Pancreas (tissue), 10 donors: Measurements from ENCODE around the gene SCN10A. TPM values are rescaled to one million over a fixed set of nuclear protein-coding genes. Genes with fewer than 3 reads are reported as not detected.

Source experiments
- ATAC-seq, 4 donors: fragments of 200-7000 bp; cut with Tn5 transposase; one replicate each; pipeline versions ENCODE4 v1.8.0 to v1.9.1; 2020; ENCODE audit warnings: mild to moderate bottlenecking in 4 of 4, moderate library complexity in 4 of 4
- DNase-seq, 6 donors: peaks; one replicate each; pipeline ENCODE4 v3.0.0-alpha.2; 2020
- FAIRE-seq: peaks from 2 replicates; lab custom pipeline; 2012; peaks lifted over from hg19 to GRCh38; lab: Jason Lieb, UNC
- H3K27ac ChIP-seq, 4 donors: fragments of 200-600 bp; sonication (generic); 1 replicate in 3 of 4; 2 replicates in 1 of 4; pipeline versions ENCODE4 v1.5.0 to v1.8.0; 2020
- H3K27me3 ChIP-seq, 4 donors: fragments of 200-600 bp; one replicate each; pipeline ENCODE4 v1.8.0; 2021
- H3K36me3 ChIP-seq, 3 donors: fragments of 200-600 bp; sonication (generic) in 1 of 3; one replicate each; pipeline versions ENCODE4 v1.5.0 to v1.8.0; 2020 to 2021
- H3K4me1 ChIP-seq, 3 donors: fragments of 200-600 bp; one replicate each; pipeline ENCODE4 v1.8.0; 2021
- H3K4me3 ChIP-seq, 4 donors: fragments of 200-600 bp; sonication (generic) in 2 of 4; one replicate each; pipeline versions ENCODE4 v1.5.0 to v1.8.0; 2020 to 2021
- H3K9me3 ChIP-seq, 4 donors: fragments of 200-600 bp; one replicate each; pipeline ENCODE4 v1.8.0; 2021
- CTCF ChIP-seq, 4 donors: fragments of 200-600 bp; sonication (generic) in 3 of 4; IDR thresholded peaks; one replicate each; pipeline versions ENCODE4 v1.5.0 to v1.8.0; 2021; ENCODE audit warnings: antibody characterized with exemption in 4 of 4
- WGBS, 2 donors: extraction: QIAGEN DNeasy Blood & Tissue Kit; methylation state at CpG; one replicate each; pipeline ENCODE4 v1.1.7; 2013; 5-methylcytosine and 5-hydroxymethylcytosine counted together
- intact Hi-C, 3 donors: fragments of 100-400 bp; cut with DNase I; formaldehyde crosslinking; loops; one replicate each; pipeline versions ENCODE4 v1.11.1 to v1.14.2; 2022
- polyA plus RNA-seq, 2 donors: library from polyadenylated mRNA; stranded (reverse); fragments of 200-250 nt; gene quantifications; one replicate each; pipeline ENCODE4 v1.2.3, GENCODE V29; 2013
- total RNA-seq, 6 donors: library from RNA; stranded (reverse); fragmentation: NEBNext Ultra II Directional in 4 of 6; extraction: Animal tissue kit (Norgen Biotek cat#: 25700) in 4 of 6; gene quantifications; one replicate each; pipeline versions ENCODE4 v1.2.1 to v1.2.4, GENCODE V29; 2021 to 2023
- donor health status: healthy with polysubstance abuse.
- donor health status: DM: no; HTN: no; CAD: no; lungs with moderate emphysema.
- donor health status: DM: no; HTN: no; CAD: no.
- donor health status: control.
- donor health status: control.
- donor health status: Bipolar disorder and iron deficiency.
- donor health status: DM: yes; HTN: yes; CAD: no.
- donor health status: DM: no; HTN: no; CAD: no.
- donor health status: DM: no; HTN: no; CAD: no.
- donor health status: DM: yes; HTN: yes; CAD: no.

Gene SCN10A
- total and polyA plus RNA-seq, 8 donors: not detected

- DNase-seq (no peak), ATAC-seq (no peak), FAIRE-seq (no peak)
- TF ChIP-seq CTCF (IDR thresholded peaks at IDR 0.05): no peak
- 9 to 13% methylated on average over 9 of the region's 9 CpGs for WGBS, 2 donors
- intact Hi-C loops: loop anchor here in 1 of 3 donors (10.0 kb wide), 1 partner anchor 134 kb away; no protein-coding TSS in a partner anchor
- H3K4me1 ChIP-seq: no peaks in the 10 kb centered on the region
- no peaks in the 10 kb centered on the region for H3K9me3 ChIP-seq
- H3K27ac ChIP-seq: no peak overlapping the region
- H3K4me3 ChIP-seq: no peak overlapping the region
- peaks cover 0 to 10% (median 0%) of the 10 kb centered on the region in 4 donors for H3K27me3 ChIP-seq
- H3K36me3 ChIP-seq: no peaks in the 10 kb centered on the region
These were observed 157.2 kb downstream of the SCN10A start for GRCh38 chr3:38658841-38659240.

GRCh38 chr3:38657369-38657768 lies 158.6 kb downstream of the SCN10A start:
- Histone ChIP-seq H3K4me3 (no peak overlapping the region), H3K9me3 (no peaks in the 10 kb centered on the region), H3K27ac (no peak overlapping the region), H3K27me3 (peaks cover 0 to 10% (median 0%) of the 10 kb centered on the region in 4 donors), H3K36me3 (no peaks in the 10 kb centered on the region), H3K4me1 (no peaks in the 10 kb centered on the region)
- intact Hi-C loops: loop anchor here in 1 of 3 donors (10.0 kb wide), 1 partner anchor 133 kb away; no protein-coding TSS in a partner anchor
- DNase-seq: no peak
- TF ChIP-seq CTCF (IDR thresholded peaks at IDR 0.05): no peak
- FAIRE-seq: no peak
- no peak for ATAC-seq
- 38 to 46% methylated on average over 5 of the region's 5 CpGs for WGBS, 2 donors

GRCh38 chr3:38655708-38656300 lies 160.2 kb downstream of the SCN10A start:
- Histone ChIP-seq H3K4me1 (no peaks in the 10 kb centered on the region), H3K4me3 (no peak overlapping the region), H3K27ac (no peak overlapping the region), H3K9me3 (no peaks in the 10 kb centered on the region), H3K36me3 (no peaks in the 10 kb centered on the region), H3K27me3 (peaks cover 0 to 15% (median 0%) of the 10 kb centered on the region in 4 donors)
- ATAC-seq: peak in 3 of 4 donors; percentile 24 to 54 (median 52)
- no peak for DNase-seq
- 7 to 11% methylated on average over 7 of the region's 7 CpGs for WGBS, 2 donors
- TF ChIP-seq CTCF (IDR thresholded peaks at IDR 0.05): no peak
- FAIRE-seq: no peak
- intact Hi-C loops: loop anchor here in 1 of 3 donors (10.0 kb wide), 1 partner anchor 131 kb away; no protein-coding TSS in a partner anchor

GRCh38 chr3:38653685-38654537 lies 162.1 kb downstream of the SCN10A start:
- DNase-seq (no peak), FAIRE-seq (no peak), ATAC-seq (no peak)
- intact Hi-C loops: loop anchor here in 1 of 3 donors (10.0 kb wide), 1 partner anchor 129 kb away; no protein-coding TSS in a partner anchor
- TF ChIP-seq CTCF (IDR thresholded peaks at IDR 0.05): no peak
- H3K4me3 ChIP-seq: no peak overlapping the region
- WGBS, 2 donors: 72 to 78% methylated on average over 7 of the region's 7 CpGs
- H3K4me1 ChIP-seq: peaks cover 3 to 4% (median 4%) of the 10 kb centered on the region in 3 donors
- no peaks in the 10 kb centered on the region for H3K9me3 ChIP-seq
- no peak overlapping the region for H3K27ac ChIP-seq
- no peaks in the 10 kb centered on the region for H3K36me3 ChIP-seq
- H3K27me3 ChIP-seq: peaks cover 0 to 15% (median 1%) of the 10 kb centered on the region in 4 donors
